IMR-90 (cell line): ENCODE results near the gene KRTAP27-1.

Experiments used
- BHLHE40 ChIP-seq: fragments of 150-350 bp; IDR thresholded peaks from 2 replicates; pipeline ENCODE4 v1.6.1; 2016; ENCODE audit warnings: mild to moderate bottlenecking, low read depth, low read length
- CEBPB ChIP-seq: IDR thresholded peaks from 2 replicates; pipeline ENCODE4 v1.6.1; 2012; ENCODE audit warnings: low read depth, low read length, improper control_type of control experiment
- CHD1 ChIP-seq: IDR thresholded peaks from 2 replicates; pipeline ENCODE4 v1.6.1; 2012; ENCODE audit warnings: low read depth, low read length, improper control_type of control experiment
- CTCF ChIP-seq: conservative IDR thresholded peaks from 2 replicates; pipeline ENCODE4 v1.5.1; 2012; ENCODE audit warnings: mild to moderate bottlenecking, low read depth, low read length, improper control_type of control experiment
- FOS ChIP-seq: fragments of 150-350 bp; IDR thresholded peaks from 2 replicates; pipeline ENCODE4 v1.6.1; 2016; ENCODE audit warnings: low read depth, low read length
- MAFK ChIP-seq: IDR thresholded peaks from 2 replicates; pipeline ENCODE4 v1.6.1; 2012; ENCODE audit warnings: low read depth, low read length, improper control_type of control experiment
- MAZ ChIP-seq: IDR thresholded peaks from 2 replicates; pipeline ENCODE4 v1.6.1; 2012; ENCODE audit warnings: low read depth, mild to moderate bottlenecking, low read length, improper control_type of control experiment, moderate library complexity, borderline replicate concordance
- MXI1 ChIP-seq: IDR thresholded peaks from 2 replicates; pipeline ENCODE4 v1.6.1; 2012; ENCODE audit warnings: low read depth, mild to moderate bottlenecking, low read length, moderate library complexity, borderline replicate concordance
- POLR2A ChIP-seq: IDR thresholded peaks from 2 replicates; pipeline ENCODE4 v1.6.1; 2012; ENCODE audit warnings: mild to moderate bottlenecking, low read depth, low read length
- RAD21 ChIP-seq: IDR thresholded peaks from 2 replicates; pipeline ENCODE4 v1.6.1; 2012; ENCODE audit warnings: low read length, improper control_type of control experiment
- RFX5 ChIP-seq: IDR thresholded peaks from 2 replicates; pipeline ENCODE4 v1.8.0; 2012; ENCODE audit warnings: low read depth, mild to moderate bottlenecking, low read length, moderate library complexity
- SMC3 ChIP-seq: fragments of 150-350 bp; IDR thresholded peaks from 2 replicates; pipeline ENCODE4 v1.6.1; 2016; ENCODE audit warnings: low read depth, mild to moderate bottlenecking, antibody characterized with exemption, low read length, moderate library complexity
- USF2 ChIP-seq: fragments of 150-350 bp; IDR thresholded peaks from 2 replicates; pipeline ENCODE4 v1.6.1; 2017; ENCODE audit warnings: mild to moderate bottlenecking, antibody characterized with exemption, low read length, low read depth

DNA sequence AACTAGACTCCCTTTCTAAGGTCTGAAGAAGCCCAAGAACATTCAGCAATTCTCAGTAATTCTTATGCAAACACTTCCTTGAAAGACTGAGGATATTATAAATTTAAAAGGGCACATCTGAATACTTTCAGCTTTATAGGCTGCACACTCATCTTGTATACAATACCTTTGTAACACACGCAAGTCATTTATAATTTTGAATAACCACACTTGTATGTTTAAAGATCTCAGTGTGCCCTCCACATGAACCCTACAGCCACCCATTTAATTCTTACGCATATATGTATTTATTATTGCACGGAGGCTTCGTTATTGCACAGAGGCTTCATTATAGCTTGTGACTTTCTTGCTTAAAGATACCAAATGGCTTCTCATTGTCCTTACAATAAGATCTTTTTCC lies 1.2 kb upstream of the KRTAP27-1 start:
- TF ChIP-seq CEBPB: no peak
- TF ChIP-seq CTCF: no peak
- TF ChIP-seq RAD21: no peak
- no peak for TF ChIP-seq USF2
- TF ChIP-seq MXI1: no peak
- no peak for TF ChIP-seq POLR2A
- TF ChIP-seq CHD1: no peak
- no peak for TF ChIP-seq BHLHE40
- TF ChIP-seq FOS: no peak
- TF ChIP-seq RFX5: no peak
- TF ChIP-seq MAFK: no peak
- TF ChIP-seq MAZ: no peak
- no peak for TF ChIP-seq SMC3
